Measurements from ENCODE around the gene CD2BP2.
"Not testable (repeated sequence)": the region's sequence is repeated elsewhere in the genome, so short reads cannot be mapped to it uniquely, and the experiment has no call there.

GRCh38 chr16:30334473-30334989, 20.6 kb downstream of the CD2BP2 start:
- TF ChIP-seq HMGXB4 (CRISPR knock-in tag; IDR thresholded peaks at IDR 0.05; ENCODE audit: borderline replicate concordance in 1 of 2, low read depth in 1 of 2); CTCF (CRISPR knock-in tag; IDR thresholded peaks at IDR 0.05); E2F1 (CRISPR knock-in tag; IDR thresholded peaks at IDR 0.05); ZNF280D (CRISPR knock-in tag; IDR thresholded peaks at IDR 0.05); PAXIP1 (CRISPR knock-in tag; conservative IDR thresholded peaks at IDR 0.05): not testable (repeated sequence)
- 0 out of 2 replicates have a peak, but pooled peaks have one; percentile 11 for TF ChIP-seq HNF4A (CRISPR knock-in tag; IDR thresholded peaks at IDR 0.05)
